ENCODE measurements around the gene VPS13D. TPM values are rescaled to one million over a fixed set of nuclear protein-coding genes. Genes with fewer than 3 reads are reported as not detected.

Gene VPS13D
- total RNA-seq, 1 donor from 2014 or later: 77.8 TPM

DNA sequence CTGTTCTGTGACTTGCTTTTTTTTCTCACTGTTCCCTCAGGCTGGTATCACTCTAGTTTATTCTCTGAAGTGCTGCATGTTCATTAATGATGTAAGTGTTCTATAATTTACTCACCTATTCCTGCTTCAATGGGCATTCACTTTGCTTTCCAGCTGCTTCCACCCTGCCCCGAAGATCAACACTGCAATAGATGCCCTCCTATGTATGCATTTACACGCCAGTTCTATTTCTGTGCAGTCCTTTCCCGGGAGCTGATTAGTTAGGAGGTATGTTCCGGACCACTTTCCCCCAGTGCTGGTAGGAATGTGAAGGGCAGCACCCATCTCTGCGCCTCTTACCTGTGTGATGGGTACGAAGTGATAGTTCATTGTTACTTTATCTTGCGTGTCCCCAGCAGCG, 284.8 kb downstream of the VPS13D start:
- no peaks in the 10 kb centered on the region for H3K27me3 Mint-ChIP-seq (ENCODE audit: low read depth)
- H3K4me1 Mint-ChIP-seq: peaks cover 51% of the 10 kb centered on the region
- no peak for TF ChIP-seq CTCF (IDR thresholded peaks at IDR 0.05; ENCODE audit: unreplicated experiment)
- peaks cover 8% of the 10 kb centered on the region for H3K9me3 Mint-ChIP-seq
- no peak overlapping the region for H3K4me3 Mint-ChIP-seq
- H3K27ac Mint-ChIP-seq: peak overlapping the region; percentile 57
- no peak for DNase-seq (ENCODE audit: low spot score in 2 of 2, unreplicated experiment in 2 of 2)
- H3K36me3 Mint-ChIP-seq: peaks cover 25% of the 10 kb centered on the region

DNA sequence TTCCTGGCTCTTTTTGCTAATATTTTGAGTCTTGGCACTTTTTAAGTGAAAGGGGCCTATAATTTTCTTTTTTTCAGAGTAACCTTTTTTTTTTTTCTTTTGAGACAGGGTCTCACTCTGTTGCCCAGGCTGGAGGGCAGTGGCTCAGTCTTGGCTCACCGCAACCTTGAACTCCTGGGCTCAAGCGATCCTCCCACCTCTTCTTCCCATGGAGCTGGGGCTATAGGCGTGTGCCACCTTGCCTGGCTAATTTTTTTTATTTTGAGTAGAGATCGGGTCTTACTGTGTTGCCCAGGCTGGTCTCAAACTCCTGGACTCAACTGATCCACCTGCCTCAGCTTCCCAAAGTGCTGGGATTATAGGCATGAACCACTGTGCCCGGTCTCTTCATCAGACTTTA, 285.4 kb downstream of the VPS13D start:
- TF ChIP-seq CTCF (IDR thresholded peaks at IDR 0.05; ENCODE audit: unreplicated experiment): no peak
- H3K27me3 Mint-ChIP-seq (ENCODE audit: low read depth): no peaks in the 10 kb centered on the region
- H3K36me3 Mint-ChIP-seq: peaks cover 20% of the 10 kb centered on the region
- no peak overlapping the region for H3K27ac Mint-ChIP-seq
- no peak for DNase-seq (ENCODE audit: low spot score in 2 of 2, unreplicated experiment in 2 of 2)
- H3K4me3 Mint-ChIP-seq: no peak overlapping the region
- H3K9me3 Mint-ChIP-seq: peaks cover 11% of the 10 kb centered on the region
- peaks cover 50% of the 10 kb centered on the region for H3K4me1 Mint-ChIP-seq

DNA sequence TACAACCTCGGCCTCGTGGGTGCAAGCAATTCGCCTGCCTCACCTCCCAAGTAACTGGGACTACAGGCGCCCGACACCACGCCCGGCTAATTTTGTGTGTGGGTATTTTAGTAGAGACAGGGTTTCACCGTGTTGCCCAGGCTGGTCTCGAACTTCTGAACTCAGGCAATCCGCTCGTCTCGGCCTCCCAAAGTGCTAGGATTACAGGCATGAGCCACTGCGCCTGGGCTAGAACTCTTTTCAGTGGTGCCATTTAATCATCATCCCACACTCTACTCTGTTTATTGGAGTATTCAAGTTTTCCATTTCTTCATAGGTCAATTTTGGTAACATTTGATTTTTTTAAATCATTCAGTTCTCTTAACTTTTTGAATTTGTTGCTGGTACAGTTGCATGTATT, 286.9 kb downstream of the VPS13D start:
- Mint-ChIP-seq H3K9me3 (peaks cover 11% of the 10 kb centered on the region), H3K4me1 (peaks cover 48% of the 10 kb centered on the region), H3K36me3 (peaks cover 17% of the 10 kb centered on the region), H3K4me3 (no peak overlapping the region), H3K27me3 (ENCODE audit: low read depth) (no peaks in the 10 kb centered on the region), H3K27ac (peak overlapping the region; percentile 69)
- no peak for DNase-seq (ENCODE audit: low spot score in 2 of 2, unreplicated experiment in 2 of 2)
- no peak for TF ChIP-seq CTCF (IDR thresholded peaks at IDR 0.05; ENCODE audit: unreplicated experiment)

- no peak for TF ChIP-seq CTCF (IDR thresholded peaks at IDR 0.05; ENCODE audit: unreplicated experiment)
- Mint-ChIP-seq H3K27ac (peak overlapping the region; percentile 71), H3K36me3 (peaks cover 5% of the 10 kb centered on the region), H3K4me3 (no peak overlapping the region), H3K4me1 (peaks cover 37% of the 10 kb centered on the region), H3K9me3 (peaks cover 8% of the 10 kb centered on the region), H3K27me3 (ENCODE audit: low read depth) (no peaks in the 10 kb centered on the region)
- no peak for DNase-seq (ENCODE audit: low spot score in 2 of 2, unreplicated experiment in 2 of 2)
Observed at GRCh38 chr1:12518931-12519692, 289.3 kb downstream of the VPS13D start.

GRCh38 chr1:12519693-12520364, 290.0 kb downstream of the VPS13D start:
- Mint-ChIP-seq H3K4me3 (no peak overlapping the region), H3K36me3 (peaks cover 6% of the 10 kb centered on the region), H3K27me3 (ENCODE audit: low read depth) (no peaks in the 10 kb centered on the region), H3K4me1 (peaks cover 31% of the 10 kb centered on the region), H3K27ac (peak overlapping the region; percentile 71), H3K9me3 (peaks cover 8% of the 10 kb centered on the region)
- no peak for TF ChIP-seq CTCF (IDR thresholded peaks at IDR 0.05; ENCODE audit: unreplicated experiment)
- no peak for DNase-seq (ENCODE audit: low spot score in 2 of 2, unreplicated experiment in 2 of 2)

Measured in mesothelial cell of epicardium (in vitro differentiated cells).